ENCODE results near the gene TTLL8.
A peak's percentile ranks its signal among the peaks of the same experiment; 100 is the strongest.
"Not testable (repeated sequence)": the region's sequence is repeated elsewhere in the genome, so short reads cannot be mapped to it uniquely, and the experiment has no call there.

TTLL8 gene

GRCh38 chr22:49983148-49984042, 74.7 kb downstream of the TTLL8 start:
- Histone ChIP-seq H4K20me1 (ENCODE audit: insufficient read depth, low read length) (no peaks in the 10 kb centered on the region), H3K4me2 (ENCODE audit: low read length) (no peak overlapping the region), H3K27ac (ENCODE audit: low read depth, low read length, poor library complexity, severe bottlenecking) (no peak overlapping the region), H3K4me3 (ENCODE audit: low read depth, low read length, poor library complexity, severe bottlenecking) (no peak overlapping the region), H3K4me1 (ENCODE audit: insufficient read depth, low read length, severe bottlenecking) (no peaks in the 10 kb centered on the region), H2AFZ (ENCODE audit: low read length) (no peak overlapping the region), H3K9ac (ENCODE audit: low read length) (no peak overlapping the region), H3K27me3 (ENCODE audit: insufficient read depth, low read length) (peaks cover 11% of the 10 kb centered on the region; the same call in 1 of the 2 replicates), H3K36me3 (ENCODE audit: insufficient read depth, low read length) (no peaks in the 10 kb centered on the region; the same call in 1 of the 2 replicates), H3K9me2 (ENCODE audit: low read depth, low read length) (no peaks in the 10 kb centered on the region), H3F3A (ENCODE audit: insufficient read depth, low read length) (no peaks in the 10 kb centered on the region), H3K9me3 (ENCODE audit: low read length) (peaks cover 18% of the 10 kb centered on the region; the same call in 1 of the 2 replicates), H3K79me2 (ENCODE audit: insufficient read depth, low read length) (no peaks in the 10 kb centered on the region)
- no peak for TF ChIP-seq EZH2 (IDR thresholded peaks at IDR 0.05; ENCODE audit: borderline replicate concordance, low read length)
- no peak for TF ChIP-seq CTCF (IDR thresholded peaks at IDR 0.05; ENCODE audit: low read length)

DNA sequence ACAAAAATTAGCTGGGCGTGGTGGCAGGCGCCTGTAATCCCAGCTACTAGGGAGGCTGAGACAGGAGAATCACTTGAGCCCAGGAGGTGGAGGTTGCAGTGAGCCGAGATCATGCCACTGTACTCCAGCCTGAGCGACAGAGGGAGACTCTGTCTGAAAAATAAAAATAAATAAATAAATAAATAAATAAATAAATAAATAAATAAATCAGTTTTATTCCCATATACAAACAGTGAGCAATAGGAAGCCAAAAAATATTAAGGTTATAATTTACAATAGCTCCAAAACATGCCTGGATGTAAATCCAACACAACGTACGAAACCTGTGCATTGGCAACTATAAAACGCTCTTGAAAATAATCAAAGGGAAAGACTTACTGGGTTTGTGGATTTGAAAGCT, 76.3 kb downstream of the TTLL8 start:
- H3K36me3 ChIP-seq (ENCODE audit: insufficient read depth, low read length): not testable (repeated sequence)

GRCh38 chr22:49979587-49980264, 78.4 kb downstream of the TTLL8 start:
- Histone ChIP-seq H3K27me3 (ENCODE audit: insufficient read depth, low read length) (0 out of 2 replicates have a peak, but pooled peaks cover 4% of the 10 kb centered on the region), H3K4me1 (ENCODE audit: insufficient read depth, low read length, severe bottlenecking) (peaks cover 15% of the 10 kb centered on the region), H3K27ac (ENCODE audit: low read depth, low read length, poor library complexity, severe bottlenecking) (no peak overlapping the region), H3K79me2 (ENCODE audit: insufficient read depth, low read length) (no peaks in the 10 kb centered on the region), H3K9me3 (ENCODE audit: low read length) (peaks cover 6% of the 10 kb centered on the region; the same call in 1 of the 2 replicates), H3K9ac (ENCODE audit: low read length) (no peak overlapping the region), H4K20me1 (ENCODE audit: insufficient read depth, low read length) (no peaks in the 10 kb centered on the region), H3K4me3 (ENCODE audit: low read depth, low read length, poor library complexity, severe bottlenecking) (no peak overlapping the region), H2AFZ (ENCODE audit: low read length) (no peak overlapping the region), H3F3A (ENCODE audit: insufficient read depth, low read length) (no peaks in the 10 kb centered on the region; the same call in 1 of the 2 replicates), H3K36me3 (ENCODE audit: insufficient read depth, low read length) (no peaks in the 10 kb centered on the region; the same call in 1 of the 2 replicates), H3K9me2 (ENCODE audit: low read depth, low read length) (no peaks in the 10 kb centered on the region), H3K4me2 (ENCODE audit: low read length) (no peak overlapping the region)
- TF ChIP-seq EZH2 (IDR thresholded peaks at IDR 0.05; ENCODE audit: borderline replicate concordance, low read length) (no peak), CTCF (IDR thresholded peaks at IDR 0.05; ENCODE audit: low read length) (peak; percentile 57; the same call in 1 of the 2 replicates)

More for the DNA sequence above, 76.3 kb downstream of the TTLL8 start:
- H3K79me2 ChIP-seq (ENCODE audit: insufficient read depth, low read length); H3K27ac ChIP-seq (ENCODE audit: low read depth, low read length, poor library complexity, severe bottlenecking); H3K9me2 ChIP-seq (ENCODE audit: low read depth, low read length); H2AFZ ChIP-seq (ENCODE audit: low read length); H3K4me3 ChIP-seq (ENCODE audit: low read depth, low read length, poor library complexity, severe bottlenecking); H3K4me1 ChIP-seq (ENCODE audit: insufficient read depth, low read length, severe bottlenecking); H4K20me1 ChIP-seq (ENCODE audit: insufficient read depth, low read length); H3F3A ChIP-seq (ENCODE audit: insufficient read depth, low read length); H3K9ac ChIP-seq (ENCODE audit: low read length); H3K4me2 ChIP-seq (ENCODE audit: low read length): not testable (repeated sequence)
- Histone ChIP-seq H3K9me3 (ENCODE audit: low read length) (peaks cover 18% of the 10 kb centered on the region; the same call in 1 of the 2 replicates), H3K27me3 (ENCODE audit: insufficient read depth, low read length) (peaks cover 11% of the 10 kb centered on the region; the same call in 1 of the 2 replicates)

Data from OCI-LY1 (cell line).